SU-DHL-6 (cell line): ENCODE results near the gene TMTC1.

Source experiments
- H2AFZ ChIP-seq: fragments of 200-600 bp; sonication (generic); 2 replicates; pipeline ENCODE4 v1.6.1; 2014; ENCODE audit warnings: low read depth, mild to moderate bottlenecking, moderate library complexity, mixed read lengths, antibody characterized with exemption, low read length; ENCODE audit not compliant: severe bottlenecking
- H3F3A ChIP-seq: fragments of 200-600 bp; shearing (Covaris generic); 2 replicates; pipeline ENCODE4 v1.6.0; 2016; ENCODE audit warnings: antibody characterized with exemption, mild to moderate bottlenecking; ENCODE audit not compliant: insufficient read depth
- H3K27ac ChIP-seq: fragments of 200-600 bp; sonication (generic); 2 replicates; pipeline ENCODE4 v1.5.1; 2016; ENCODE audit warnings: low read depth, mild to moderate bottlenecking, low read length, moderate library complexity, mixed read lengths
- H3K27me3 ChIP-seq: fragments of 200-600 bp; sonication (generic), shearing (Covaris generic); 2 replicates; pipeline ENCODE4 v1.6.0; 2014; ENCODE audit warnings: mild to moderate bottlenecking, low read length
- H3K36me3 ChIP-seq: fragments of 200-600 bp; sonication (generic); 2 replicates; pipeline ENCODE4 v1.6.1; 2014; ENCODE audit warnings: mild to moderate bottlenecking, low read length, mixed read lengths
- H3K4me2 ChIP-seq: fragments of 300-600, 200-600 bp; shearing (Covaris generic), sonication (generic); 2 replicates; pipeline ENCODE4 v1.6.0; 2014; ENCODE audit warnings: low read length, low read depth, mild to moderate bottlenecking; ENCODE audit not compliant: poor library complexity, severe bottlenecking
- H3K4me3 ChIP-seq: fragments of 200-600 bp; sonication (generic); 2 replicates; pipeline ENCODE4 v1.5.1; 2014; ENCODE audit warnings: antibody characterized with exemption, low read length, mild to moderate bottlenecking, mixed read lengths; ENCODE audit not compliant: insufficient read depth, poor library complexity, severe bottlenecking
- H3K79me2 ChIP-seq: fragments of 200-600 bp; sonication (generic); 2 replicates; pipeline ENCODE4 v1.6.1; 2014; ENCODE audit warnings: mild to moderate bottlenecking, low read length, moderate library complexity; ENCODE audit not compliant: insufficient read depth
- H3K9ac ChIP-seq: fragments of 200-600 bp; sonication (generic); 2 replicates; pipeline ENCODE4 v1.7.0; 2014; ENCODE audit warnings: mild to moderate bottlenecking, low read length
- H3K9me2 ChIP-seq: fragments of 200-600 bp; sonication (generic); replicated peaks from 2 replicates; pipeline ENCODE4 v1.6.1; 2014; ENCODE audit warnings: low read length; ENCODE audit not compliant: insufficient read depth
- H3K9me3 ChIP-seq: fragments of 200-600 bp; sonication (generic); 2 replicates; pipeline ENCODE4 v1.6.1; 2014; ENCODE audit warnings: low read length, mixed read lengths; ENCODE audit not compliant: insufficient read depth
- H4K20me1 ChIP-seq: fragments of 200-600 bp; sonication (generic); 2 replicates; pipeline ENCODE4 v1.6.1; 2014; ENCODE audit warnings: low read depth, mild to moderate bottlenecking, antibody characterized with exemption, low read length, moderate library complexity, mixed read lengths
- EZH2phosphoT487 ChIP-seq: fragments of 200-600 bp; sonication (generic), shearing (Covaris generic); conservative IDR thresholded peaks from 2 replicates; pipeline ENCODE4 v1.6.1; 2018; ENCODE audit warnings: mild to moderate bottlenecking, antibody characterized with exemption, low read length, moderate library complexity, mixed read lengths
- TF ChIP-seq, protein P1 (sequence below): fragments of 200-600 bp; sonication (generic); IDR thresholded peaks from one replicate; pipeline ENCODE4 v1.5.1; 2017; ENCODE audit warnings: antibody characterized with exemption, mild to moderate bottlenecking, low read length, moderate library complexity; ENCODE audit not compliant: insufficient read depth, poor library complexity, severe bottlenecking

The TMTC1 gene

DNA sequence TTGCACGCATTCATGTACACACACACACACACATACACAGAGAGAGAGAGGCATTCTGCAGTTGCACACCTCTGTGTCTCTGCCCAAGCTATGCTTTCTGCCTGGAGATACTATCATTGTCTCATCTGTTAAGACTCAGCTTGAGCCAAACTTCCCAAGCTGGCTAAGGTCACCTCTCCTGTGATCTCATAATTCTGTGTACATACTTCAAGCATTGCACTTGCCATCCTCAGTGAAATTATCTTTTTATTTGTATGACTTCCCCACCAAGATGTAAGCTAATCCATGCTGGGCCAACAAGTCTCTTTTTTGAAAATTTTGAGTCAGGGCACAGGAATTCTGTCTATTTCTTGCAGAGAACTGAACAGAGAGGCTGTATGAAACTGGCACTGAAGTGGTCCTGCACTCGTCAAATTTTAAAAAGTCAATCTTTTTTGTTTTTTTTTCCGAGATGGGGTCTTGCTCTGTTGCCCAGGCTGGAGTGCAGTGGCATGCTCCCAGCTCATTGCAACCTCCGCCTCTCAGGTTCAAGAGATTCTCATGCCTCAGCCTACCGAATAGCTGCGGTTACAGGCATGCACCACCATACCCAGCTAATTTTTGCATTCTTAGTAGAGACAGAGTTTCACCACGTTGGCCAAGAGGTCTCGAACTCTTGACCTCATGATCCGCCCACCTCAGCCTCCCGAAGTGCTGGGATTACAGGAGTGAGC is 44.3 kb downstream of the TMTC1 start:
- Histone ChIP-seq H3F3A (no peaks in the 10 kb centered on the region), H3K4me3 (no peak overlapping the region), H3K27ac (no peak overlapping the region), H2AFZ (no peak overlapping the region), H3K9ac (no peak overlapping the region), H3K4me2 (no peak overlapping the region), H3K36me3 (no peaks in the 10 kb centered on the region), H3K9me3 (no peaks in the 10 kb centered on the region), H3K9me2 (no peaks in the 10 kb centered on the region), H4K20me1 (no peaks in the 10 kb centered on the region), H3K79me2 (no peaks in the 10 kb centered on the region), H3K27me3 (no peaks in the 10 kb centered on the region)
- TF ChIP-seq, protein P1, sequence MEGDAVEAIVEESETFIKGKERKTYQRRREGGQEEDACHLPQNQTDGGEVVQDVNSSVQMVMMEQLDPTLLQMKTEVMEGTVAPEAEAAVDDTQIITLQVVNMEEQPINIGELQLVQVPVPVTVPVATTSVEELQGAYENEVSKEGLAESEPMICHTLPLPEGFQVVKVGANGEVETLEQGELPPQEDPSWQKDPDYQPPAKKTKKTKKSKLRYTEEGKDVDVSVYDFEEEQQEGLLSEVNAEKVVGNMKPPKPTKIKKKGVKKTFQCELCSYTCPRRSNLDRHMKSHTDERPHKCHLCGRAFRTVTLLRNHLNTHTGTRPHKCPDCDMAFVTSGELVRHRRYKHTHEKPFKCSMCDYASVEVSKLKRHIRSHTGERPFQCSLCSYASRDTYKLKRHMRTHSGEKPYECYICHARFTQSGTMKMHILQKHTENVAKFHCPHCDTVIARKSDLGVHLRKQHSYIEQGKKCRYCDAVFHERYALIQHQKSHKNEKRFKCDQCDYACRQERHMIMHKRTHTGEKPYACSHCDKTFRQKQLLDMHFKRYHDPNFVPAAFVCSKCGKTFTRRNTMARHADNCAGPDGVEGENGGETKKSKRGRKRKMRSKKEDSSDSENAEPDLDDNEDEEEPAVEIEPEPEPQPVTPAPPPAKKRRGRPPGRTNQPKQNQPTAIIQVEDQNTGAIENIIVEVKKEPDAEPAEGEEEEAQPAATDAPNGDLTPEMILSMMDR, result no peak
- no peak for TF ChIP-seq EZH2phosphoT487

DNA sequence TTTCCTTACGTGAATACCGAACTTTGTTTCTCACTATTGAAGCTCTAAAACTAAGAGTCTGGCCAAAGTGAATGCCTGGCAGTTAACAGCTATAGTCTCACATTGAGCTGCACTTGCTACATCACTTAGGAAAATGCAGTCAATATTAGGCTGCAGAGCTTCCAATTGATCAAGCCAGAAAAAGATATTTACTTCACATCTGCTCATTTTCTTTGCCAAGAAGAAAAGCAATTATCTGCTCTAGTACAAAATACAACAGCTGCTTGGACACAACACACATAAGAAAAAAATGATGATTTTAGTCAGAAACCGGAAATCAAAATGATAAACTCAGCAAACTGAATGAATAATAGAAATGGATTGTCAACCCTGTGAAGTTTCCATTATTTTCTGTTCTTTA is 45.4 kb downstream of the TMTC1 start:
- H3F3A ChIP-seq, result no peaks in the 10 kb centered on the region
- no peak overlapping the region for H3K9ac ChIP-seq
- no peak overlapping the region for H3K4me2 ChIP-seq
- H3K9me2 ChIP-seq, result no peaks in the 10 kb centered on the region
- H4K20me1 ChIP-seq, result no peaks in the 10 kb centered on the region
- H3K4me3 ChIP-seq, result no peak overlapping the region
- TF ChIP-seq, protein P1, result no peak
- TF ChIP-seq EZH2phosphoT487, result no peak
- no peak overlapping the region for H3K27ac ChIP-seq
- no peak overlapping the region for H2AFZ ChIP-seq
- no peaks in the 10 kb centered on the region for H3K36me3 ChIP-seq
- H3K79me2 ChIP-seq, result no peaks in the 10 kb centered on the region
- no peaks in the 10 kb centered on the region for H3K9me3 ChIP-seq
- H3K27me3 ChIP-seq, result no peaks in the 10 kb centered on the region

DNA sequence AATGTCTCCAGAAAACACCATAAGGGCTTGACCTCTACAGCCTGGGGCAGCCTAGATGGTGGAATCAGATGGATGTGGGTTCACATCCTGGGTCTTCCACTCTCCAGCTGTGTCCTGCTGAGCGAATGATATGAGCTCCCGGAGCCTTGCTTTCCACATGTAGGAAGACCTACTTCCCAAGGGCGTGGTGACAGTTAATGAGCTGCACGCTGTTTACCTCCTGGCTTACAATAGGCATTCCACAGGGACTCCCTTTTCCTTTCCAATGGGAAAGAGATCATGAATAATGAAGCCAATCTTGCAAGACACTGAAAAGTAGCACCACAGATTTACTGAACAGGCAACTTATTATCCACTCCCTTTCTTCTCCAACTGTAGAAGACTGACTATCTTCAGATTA is 46.1 kb downstream of the TMTC1 start:
- no peak for TF ChIP-seq EZH2phosphoT487
- TF ChIP-seq, protein P1, result no peak
- H3K4me2 ChIP-seq, result no peak overlapping the region
- no peak overlapping the region for H3K4me3 ChIP-seq
- no peaks in the 10 kb centered on the region for H3K27me3 ChIP-seq
- H3K79me2 ChIP-seq, result no peaks in the 10 kb centered on the region
- no peaks in the 10 kb centered on the region for H3K9me3 ChIP-seq
- H3K9me2 ChIP-seq, result no peaks in the 10 kb centered on the region
- no peaks in the 10 kb centered on the region for H3F3A ChIP-seq
- no peak overlapping the region for H2AFZ ChIP-seq
- no peak overlapping the region for H3K27ac ChIP-seq
- H3K9ac ChIP-seq, result no peak overlapping the region
- H4K20me1 ChIP-seq, result no peaks in the 10 kb centered on the region
- no peaks in the 10 kb centered on the region for H3K36me3 ChIP-seq
